T-cell (primary cell): ENCODE measurements around the gene ARPC4. TPM values are rescaled to one million over a fixed set of nuclear protein-coding genes. Genes with fewer than 3 reads are reported as not detected.

ENCODE experiments used
- ATAC-seq, 4 experiments: fragments of 200-7000 bp in 3 of 4; fragments of 150-1000 bp in 1 of 4; cut with Tn5 transposase; replicated peaks in 1 of 4; 1 replicate in 3 of 4; 2 replicates in 1 of 4; pipeline ENCODE4 v1.10.0; 2021; ENCODE audit warnings: moderate library complexity in 3 of 4, mild to moderate bottlenecking in 2 of 4, moderate number of reproducible peaks in 1 of 4
- CTCF ChIA-PET, 2 donors: fragments of 300-600 bp; sonication (Branson Sonifier 250); formaldehyde crosslinking; loops; one replicate each; lab custom pipeline; 2022; ENCODE audit warnings: antibody characterized with exemption in 2 of 2; lab: Charles Lee
- POLR2A ChIA-PET, 2 donors: fragments of 300-600 bp; sonication (Branson Sonifier 250); formaldehyde crosslinking; loops; one replicate each; lab custom pipeline; 2022; ENCODE audit warnings: antibody characterized with exemption in 2 of 2; lab: Charles Lee
- DNase-seq, 35 experiments: peaks; one replicate each; pipeline versions ENCODE4 v3.0.0 to v3.0.0-alpha.2; 2013 to 2023
- H3K27ac ChIP-seq: one replicate; pipeline ENCODE4 v1.5.1; 2013; ENCODE audit warnings: low read length
- H3K27me3 ChIP-seq, 2 experiments: replicated peaks in 1 of 2; 1 replicate in 1 of 2; 2 replicates in 1 of 2; pipeline versions ENCODE4 v1.6.1 to v1.7.0; 2013; ENCODE audit warnings: low read length in 1 of 2, mixed read lengths in 1 of 2; ENCODE audit not compliant: control insufficient read depth in 2 of 2, insufficient read depth in 2 of 2; ENCODE audit errors: extremely low read depth in 1 of 2
- H3K36me3 ChIP-seq, 2 donors: 1 replicate in 1 of 2; 2 replicates in 1 of 2; pipeline versions ENCODE4 v1.6.1 to v1.7.0; 2013; ENCODE audit warnings: low read length in 1 of 2; ENCODE audit not compliant: control insufficient read depth in 2 of 2, insufficient read depth in 1 of 2; ENCODE audit errors: extremely low read depth in 1 of 2
- H3K4me1 ChIP-seq, 2 experiments: 1 replicate in 1 of 2; 2 replicates in 1 of 2; pipeline versions ENCODE4 v1.6.1 to v1.7.0; 2013; ENCODE audit warnings: low read length in 2 of 2, mixed read lengths in 1 of 2; ENCODE audit not compliant: insufficient read depth in 2 of 2, control insufficient read depth in 1 of 2; ENCODE audit errors: extremely low read depth in 1 of 2
- H3K4me3 ChIP-seq, 2 donors: 1 replicate in 1 of 2; 2 replicates in 1 of 2; pipeline versions ENCODE4 v1.5.1 to v1.7.0; 2013; ENCODE audit warnings: mild to moderate bottlenecking in 2 of 2, low read length in 1 of 2, moderate library complexity in 1 of 2; ENCODE audit not compliant: control insufficient read depth in 1 of 2; ENCODE audit errors: extremely low read depth in 1 of 2
- H3K9me3 ChIP-seq: 2 replicates; pipeline ENCODE4 v1.7.0; 2013
- H3K27ac Mint-ChIP-seq, 2 donors: one replicate each; pipeline ENCODE4 v1.8.0; 2020 to 2021; ENCODE audit warnings: mild to moderate bottlenecking in 2 of 2, mixed read lengths in 2 of 2
- H3K27me3 Mint-ChIP-seq, 2 donors: one replicate each; pipeline ENCODE4 v1.8.0; 2021 to 2022; ENCODE audit warnings: mixed read lengths in 2 of 2
- H3K36me3 Mint-ChIP-seq: one replicate; pipeline ENCODE4 v1.8.0; 2021; ENCODE audit warnings: mixed read lengths
- H3K4me1 Mint-ChIP-seq, 3 donors: one replicate each; pipeline ENCODE4 v1.8.0; 2020 to 2022; ENCODE audit warnings: mixed read lengths in 3 of 3, mild to moderate bottlenecking in 1 of 3
- H3K4me3 Mint-ChIP-seq, 3 donors: one replicate each; pipeline ENCODE4 v1.8.0; 2020 to 2022; ENCODE audit warnings: mild to moderate bottlenecking in 3 of 3, mixed read lengths in 3 of 3, moderate library complexity in 3 of 3
- H3K9me3 Mint-ChIP-seq, 3 donors: one replicate each; pipeline ENCODE4 v1.8.0; 2020 to 2022; ENCODE audit warnings: mixed read lengths in 3 of 3
- WGBS: methylation state at CpG from one replicate; pipeline ENCODE4 v1.1.5; 2013; ENCODE audit warnings: missing lambda C conversion rate; ENCODE audit not compliant: insufficient coverage; 5-methylcytosine and 5-hydroxymethylcytosine counted together
- total RNA-seq, 35 experiments: library from RNA in 6 of 35; stranded (reverse) in 6 of 35; fragments of 120-200 nt in 1 of 35; gene quantifications; one replicate each; pipeline versions ENCODE4 v1.2.1 to v1.2.4 and lab custom pipeline; 2013 to 2026

Gene ARPC4
- total RNA-seq, 5 donors from 2014 or later (not counting 1 experiment from before 2014, with no cell fraction given), result 144 to 160 (median 147) TPM

- CTCF ChIA-PET, result no interaction called here
- ATAC-seq (no peak), DNase-seq (no peak)
- Mint-ChIP-seq H3K27ac (no peak overlapping the region), H3K4me1 (peaks cover 7 to 9% (median 9%) of the 10 kb centered on the region in 3 donors), H3K9me3 (no peaks in the 10 kb centered on the region), H3K27me3 (no peaks in the 10 kb centered on the region), H3K36me3 (peaks cover 30% of the 10 kb centered on the region), H3K4me3 (no peak overlapping the region)
- Histone ChIP-seq H3K4me3 (no peak overlapping the region), H3K4me1 (no peaks in the 10 kb centered on the region), H3K9me3 (no peaks in the 10 kb centered on the region), H3K27me3 (no peaks in the 10 kb centered on the region), H3K36me3 (peaks cover 5 to 50% of the 10 kb centered on the region in 2 donors), H3K27ac (no peak overlapping the region)
- POLR2A ChIA-PET, result interaction anchor here in 1 of 2 donors (0.6 kb wide), 1 partner anchor 52 kb away, joined by 6 read pairs; no protein-coding TSS in a partner anchor
- 94% methylated on average over 12 of the region's 18 CpGs for whole genome bisulfite sequencing
Observed at GRCh38 chr3:9834520-9835380, 41.9 kb downstream of the ARPC4 start.

DNA sequence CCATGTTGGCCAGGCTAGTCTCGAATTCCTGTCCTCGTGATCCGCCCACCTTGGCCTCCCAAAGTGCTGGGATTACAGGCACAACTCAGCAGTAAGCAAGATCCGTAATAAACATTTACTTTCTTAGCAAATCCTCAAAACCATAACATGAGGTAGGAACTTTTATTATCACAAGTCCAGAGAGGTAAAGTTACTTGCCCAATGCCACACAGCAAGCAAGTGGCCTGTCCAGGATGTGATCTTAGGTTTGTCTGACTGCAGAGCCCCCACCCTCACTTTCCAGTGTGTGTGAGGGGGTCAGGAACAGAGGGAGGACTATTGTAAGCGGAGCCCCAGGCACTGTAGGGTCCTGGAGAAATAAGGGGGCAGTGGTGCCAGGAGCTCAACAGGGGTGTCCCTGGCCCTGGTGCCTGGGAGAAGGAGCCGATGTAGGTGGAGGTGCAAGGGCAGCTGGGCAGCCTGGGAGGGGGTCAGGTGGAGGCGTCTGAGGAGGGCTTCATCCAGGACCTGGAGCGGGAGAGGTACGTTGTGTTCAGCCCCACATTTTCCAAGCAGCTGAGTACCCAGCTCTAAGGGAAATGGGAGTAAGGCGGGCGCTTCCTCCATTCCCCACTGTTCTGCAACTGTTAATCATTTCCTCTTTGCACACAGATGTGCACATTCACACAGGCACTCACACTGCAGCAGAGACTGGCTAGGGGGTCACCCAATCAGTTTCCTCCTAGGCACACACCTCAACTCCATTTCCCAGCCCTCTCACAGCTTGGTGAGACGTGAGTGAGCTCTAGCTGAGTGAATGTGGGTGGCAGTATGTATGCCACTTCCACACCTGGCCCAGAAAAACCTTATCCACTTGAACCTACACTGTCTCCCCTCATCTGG is 45.1 kb downstream of the ARPC4 start:
- peak overlapping the region in 1 of 2 donors; percentile 28 for H3K27ac Mint-ChIP-seq
- no peaks in the 10 kb centered on the region for H3K9me3 ChIP-seq
- ChIA-PET CTCF (no interaction called here), POLR2A (interaction anchor here in 1 of 2 donors (0.6 kb wide), 1 partner anchor 17 kb away, joined by 6 read pairs; no protein-coding TSS in a partner anchor)
- H3K27me3 ChIP-seq, result no peaks in the 10 kb centered on the region
- peaks cover 12 to 13% (median 13%) of the 10 kb centered on the region in 3 donors for H3K4me1 Mint-ChIP-seq
- H3K4me3 ChIP-seq, result no peak overlapping the region
- H3K4me3 Mint-ChIP-seq, result no peak overlapping the region
- no peaks in the 10 kb centered on the region for H3K27me3 Mint-ChIP-seq
- no peaks in the 10 kb centered on the region for H3K9me3 Mint-ChIP-seq
- H3K36me3 ChIP-seq, result peaks cover 4 to 60% of the 10 kb centered on the region in 2 donors
- ATAC-seq (no peak), DNase-seq (no peak)
- WGBS, result 94% methylated on average over 5 of the region's 12 CpGs
- H3K4me1 ChIP-seq, result peaks cover 0 to 10% of the 10 kb centered on the region in 2 experiments
- H3K27ac ChIP-seq, result no peak overlapping the region
- H3K36me3 Mint-ChIP-seq, result peaks cover 38% of the 10 kb centered on the region

GRCh38 chr3:9838856-9839255 is 46.0 kb downstream of the ARPC4 start:
- Histone ChIP-seq H3K36me3 (peaks cover 4 to 55% of the 10 kb centered on the region in 2 donors), H3K9me3 (no peaks in the 10 kb centered on the region), H3K4me3 (no peak overlapping the region), H3K4me1 (peaks cover 2 to 14% of the 10 kb centered on the region in 2 experiments), H3K27me3 (no peaks in the 10 kb centered on the region), H3K27ac (no peak overlapping the region)
- ATAC-seq (no peak), DNase-seq (no peak)
- peak overlapping the region in 1 of 2 donors; percentile 16 for H3K27ac Mint-ChIP-seq
- POLR2A ChIA-PET, result no interaction called here
- CTCF ChIA-PET, result interaction anchor here in 1 of 2 donors (0.5 kb wide), 1 partner anchor 57 kb away, joined by 16 read pairs; no protein-coding TSS in a partner anchor
- no peaks in the 10 kb centered on the region for H3K9me3 Mint-ChIP-seq
- WGBS, result 95% methylated on average over 3 of the region's 4 CpGs
- H3K36me3 Mint-ChIP-seq, result peaks cover 38% of the 10 kb centered on the region
- H3K27me3 Mint-ChIP-seq, result no peaks in the 10 kb centered on the region
- H3K4me3 Mint-ChIP-seq, result no peak overlapping the region
- H3K4me1 Mint-ChIP-seq, result peaks cover 15 to 21% (median 20%) of the 10 kb centered on the region in 3 donors

DNA sequence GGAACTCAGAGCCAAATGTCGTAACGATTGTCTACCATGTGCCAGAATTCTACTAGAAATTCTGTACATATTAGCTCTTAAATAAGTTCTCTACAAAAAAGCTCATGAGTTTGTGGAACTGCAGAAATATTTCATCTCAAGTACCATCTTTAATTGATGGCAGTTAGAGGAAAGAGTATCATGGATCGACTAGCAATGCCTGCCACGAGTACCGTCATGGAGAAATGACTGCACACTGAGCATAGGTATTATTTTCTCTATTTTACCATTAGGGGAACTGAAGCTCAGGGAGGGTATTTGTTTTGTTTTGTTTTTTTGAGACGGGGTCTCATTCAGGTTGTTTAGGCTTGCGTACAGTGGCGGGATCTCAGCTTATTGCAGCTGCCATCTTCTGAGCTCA is 48.1 kb downstream of the ARPC4 start:
- H3K4me1 Mint-ChIP-seq, result peaks cover 23 to 31% (median 26%) of the 10 kb centered on the region in 3 donors
- peaks cover 4 to 40% of the 10 kb centered on the region in 2 donors for H3K36me3 ChIP-seq
- H3K27me3 ChIP-seq, result no peaks in the 10 kb centered on the region
- no peak overlapping the region for H3K27ac Mint-ChIP-seq
- no peaks in the 10 kb centered on the region for H3K9me3 ChIP-seq
- no peaks in the 10 kb centered on the region for H3K27me3 Mint-ChIP-seq
- POLR2A ChIA-PET, result interaction anchor here in 1 of 2 donors (0.5 to 1.2 kb wide), 3 partner anchors 13 to 146 kb away, joined by 3 to 6 read pairs (median 5); partner anchors contain the start of gene EMC3
- H3K9me3 Mint-ChIP-seq, result no peaks in the 10 kb centered on the region
- H3K4me3 Mint-ChIP-seq, result no peak overlapping the region
- DNase-seq (no peak), ATAC-seq (no peak)
- H3K27ac ChIP-seq, result no peak overlapping the region
- CTCF ChIA-PET, result interaction anchor here in 1 of 2 donors (0.6 kb wide), 2 partner anchors 13 to 20 kb away, joined by 3 to 9 read pairs; no protein-coding TSS in a partner anchor
- no peak overlapping the region for H3K4me3 ChIP-seq
- WGBS, result 60% methylated on average over 1 of the region's 8 CpGs
- H3K4me1 ChIP-seq, result peaks cover 7 to 25% of the 10 kb centered on the region in 2 experiments
- peaks cover 24% of the 10 kb centered on the region for H3K36me3 Mint-ChIP-seq

GRCh38 chr3:9843715-9844438 is 51.0 kb downstream of the ARPC4 start, which contains the start of gene RPUSD3:
TSS of gene RPUSD3 (minus strand) at chr3:9844008. CDS start at chr3:9843990, 18 bp downstream.
- H3K4me1 ChIP-seq, result peaks cover 7 to 25% of the 10 kb centered on the region in 2 experiments

More at GRCh38 chr3:9843715-9844438, 51.0 kb downstream of the ARPC4 start, which contains the start of gene RPUSD3:
- H3K27ac Mint-ChIP-seq, result peak within 1 kb of the TSS; percentile 91 to 93
- peak within 1 kb of the TSS; percentile 60 for H3K27ac ChIP-seq
- H3K36me3 Mint-ChIP-seq, result peaks cover 16% of the 10 kb centered on the region
- H3K4me1 Mint-ChIP-seq, result peaks cover 23 to 31% (median 30%) of the 10 kb centered on the region in 3 donors
- peaks cover 4 to 24% of the 10 kb centered on the region in 2 donors for H3K36me3 ChIP-seq
- H3K27me3 ChIP-seq, result no peaks in the 10 kb centered on the region
- no peaks in the 10 kb centered on the region for H3K27me3 Mint-ChIP-seq
- CTCF ChIA-PET, result interaction anchor here in 1 of 2 donors (0.7 to 1.5 kb wide), 3 partner anchors 103 to 420 kb away, joined by 3 to 4 read pairs (median 4); partner anchors contain the start of gene FANCD2
- peak within 1 kb of the TSS; percentile 81 to 95 for H3K4me3 ChIP-seq
- no peaks in the 10 kb centered on the region for H3K9me3 Mint-ChIP-seq
- no peaks in the 10 kb centered on the region for H3K9me3 ChIP-seq
- under 1% methylated on average over 33 of the region's 42 CpGs for WGBS
- POLR2A ChIA-PET, result no interaction called here
- peak; percentile 79 to 98 (median 92) for DNase-seq
- peak within 1 kb of the TSS; percentile 98 to 100 (median 98) for H3K4me3 Mint-ChIP-seq
- peak; percentile 99 to 100 (median 99) for ATAC-seq
